Brain pericyte (primary cell): Measurements from ENCODE around the gene CABP2.
"Not testable (repeated sequence)": the region's sequence is repeated elsewhere in the genome, so short reads cannot be mapped to it uniquely, and the experiment has no call there.

Experiments
- DNase-seq: peaks from one replicate; pipeline ENCODE4 v3.0.0-alpha.2; 2012; ENCODE audit warnings: low read depth, low spot score

The CABP2 gene

GRCh38 chr11:67476692-67477091 is 46.6 kb downstream of the CABP2 start:
- DNase-seq, result not testable (repeated sequence)

- DNase-seq, result no peak
These were observed 50.4 kb downstream of the CABP2 start for GRCh38 chr11:67472882-67473281.

- no peak for DNase-seq
These were observed 52.8 kb downstream of the CABP2 start for GRCh38 chr11:67470337-67471002.

- no peak for DNase-seq
These were observed 53.8 kb downstream of the CABP2 start for GRCh38 chr11:67469508-67469811.
